ENCODE results near the gene DNAAF3.
"Not testable (repeated sequence)": the region's sequence is repeated elsewhere in the genome, so short reads cannot be mapped to it uniquely, and the experiment has no call there.

The DNAAF3 gene

DNA sequence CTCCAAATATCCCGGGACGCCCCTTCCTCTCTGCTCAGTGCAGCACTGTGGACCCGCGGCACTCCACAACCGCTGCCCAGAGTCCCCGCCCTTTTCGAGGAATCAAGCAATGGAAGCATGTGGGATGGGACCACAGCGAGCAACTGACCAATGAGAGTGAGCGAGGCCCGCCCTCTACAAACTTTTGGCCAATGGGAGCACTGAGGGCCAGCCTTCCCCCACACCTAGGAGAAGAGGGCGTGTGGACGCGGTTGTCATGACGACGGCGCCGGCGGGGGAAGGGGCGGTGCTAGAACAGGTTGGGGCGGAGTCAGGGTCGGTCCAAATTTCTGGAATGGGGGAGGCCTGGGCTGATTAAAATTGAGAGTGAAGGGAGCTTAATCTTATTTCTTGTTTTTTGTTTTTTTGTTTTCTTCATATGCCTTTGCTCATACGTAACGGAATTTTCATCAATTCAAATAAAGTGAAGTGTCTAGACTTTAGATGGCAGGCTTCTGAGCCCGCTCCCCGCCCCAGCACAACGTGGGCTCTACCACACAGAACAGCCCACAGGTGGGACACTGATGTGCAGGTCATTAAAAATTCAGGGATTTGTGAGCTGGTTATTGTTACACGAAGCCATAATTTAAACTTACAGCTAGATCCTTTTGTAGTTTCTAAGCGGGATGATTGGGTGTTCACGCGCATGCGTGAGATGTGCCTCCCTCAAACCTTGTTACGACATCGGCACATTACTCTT lies at the start of gene DNAAF3:
TSS of gene DNAAF3 (minus strand) at position 84 of the 739 bp plus-strand sequence. CDS start 200 bp downstream, outside the sequence.
- DNase-seq: peak; percentile 84 to 98 (median 92)
- intact Hi-C loops (cut with DNase I): no loop called here

DNA sequence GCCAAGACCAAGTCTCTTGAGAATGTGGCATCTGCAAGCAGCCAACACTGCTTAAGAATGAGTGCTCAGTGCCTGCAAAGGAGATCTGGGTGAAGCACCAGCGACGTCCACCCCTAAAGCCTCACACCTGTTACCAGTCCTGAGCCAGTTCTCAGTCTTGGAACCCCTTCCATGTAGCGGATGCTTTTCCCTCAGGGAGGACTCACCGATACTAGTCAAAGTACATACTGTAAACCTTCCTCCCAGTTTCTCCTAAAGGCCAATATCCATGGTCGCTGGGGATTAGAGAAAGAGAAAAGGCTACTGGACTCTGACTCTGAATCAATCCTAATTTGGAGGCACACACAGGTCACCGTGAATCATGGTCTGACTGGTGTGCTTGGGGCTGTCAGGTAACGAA lies 47.1 kb upstream of the DNAAF3 start:
- intact Hi-C loops (cut with DNase I): no loop called here
- DNase-seq: no peak

DNA sequence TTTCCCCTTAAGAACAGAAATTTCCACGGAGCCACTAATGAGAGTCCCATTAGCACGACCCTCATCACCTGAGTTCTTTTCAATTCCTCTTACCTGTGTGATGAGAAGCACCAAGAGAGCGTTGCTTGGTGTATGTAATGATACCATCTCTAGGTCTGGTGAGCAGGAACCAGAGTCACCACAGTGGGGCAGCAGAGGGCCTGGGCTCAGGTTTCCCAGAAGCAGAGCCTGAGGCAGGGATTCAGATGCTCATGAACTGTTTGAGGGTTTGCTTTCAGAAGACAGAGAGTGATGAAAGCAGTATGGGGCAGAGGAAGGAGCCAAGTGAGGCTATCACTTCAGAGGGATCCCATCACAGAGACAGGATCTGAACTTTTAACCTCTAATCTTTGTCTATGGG lies 46.0 kb upstream of the DNAAF3 start:
- DNase-seq: peak in 2 of 10 donors; percentile 26 to 52
- intact Hi-C loops (cut with DNase I): no loop called here

- intact Hi-C loops (cut with DNase I): no loop called here
- peak in 1 of 10 donors; percentile 20 for DNase-seq
Observed at GRCh38 chr19:55209693-55210472, 43.5 kb upstream of the DNAAF3 start.

GRCh38 chr19:55208880-55209692 lies 42.7 kb upstream of the DNAAF3 start, which contains the start of gene PTPRH:
TSS of gene PTPRH (minus strand) at chr19:55209501. CDS start at chr19:55209433, 68 bp downstream.
- intact Hi-C loops (cut with DNase I): no loop called here
- peak in 2 of 10 donors; percentile 60 to 62 for DNase-seq

DNA sequence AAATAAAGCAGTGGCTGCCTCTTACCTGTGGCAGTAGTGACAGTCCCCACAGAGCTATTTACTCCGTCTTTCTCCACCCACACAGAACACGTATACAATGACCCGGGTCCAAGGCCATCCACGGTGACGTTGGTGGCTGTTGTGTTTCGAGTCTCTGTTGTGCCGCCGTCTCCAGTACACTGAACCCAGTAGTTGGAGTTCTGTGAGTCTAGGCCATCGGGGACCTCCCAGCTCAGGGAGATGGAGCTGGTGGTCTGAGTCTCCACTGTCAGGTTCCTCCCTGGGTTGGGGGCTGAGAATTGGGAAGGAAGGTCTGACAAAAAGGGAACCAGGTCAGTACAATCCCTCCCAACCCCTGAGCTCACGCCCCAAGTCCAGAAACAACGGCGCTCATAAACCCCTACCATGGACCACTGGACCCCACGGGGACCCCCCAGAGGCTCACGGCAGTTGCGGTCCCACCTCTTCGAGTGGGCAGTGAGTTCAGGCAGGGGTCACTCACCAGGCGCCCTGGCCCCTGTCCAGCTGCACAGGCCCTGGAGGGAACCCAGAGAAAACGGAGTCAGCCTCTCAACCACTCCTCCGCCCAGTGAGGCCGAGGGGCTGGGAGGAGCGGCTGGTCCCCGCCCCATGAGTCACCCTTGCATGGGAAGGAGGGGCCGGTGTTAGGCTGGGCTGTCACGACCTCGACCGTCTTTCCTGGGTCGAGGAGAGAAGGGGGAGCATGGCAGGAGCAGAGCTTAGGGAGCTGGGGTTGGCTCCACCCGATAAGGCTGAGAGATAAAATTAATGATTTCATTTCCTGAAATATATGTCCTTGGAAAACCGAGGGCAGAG lies 40.5 kb upstream of the DNAAF3 start:
- peak in 7 of 10 donors; percentile 35 to 88 (median 52) for DNase-seq
- intact Hi-C loops (cut with DNase I): no loop called here

DNA sequence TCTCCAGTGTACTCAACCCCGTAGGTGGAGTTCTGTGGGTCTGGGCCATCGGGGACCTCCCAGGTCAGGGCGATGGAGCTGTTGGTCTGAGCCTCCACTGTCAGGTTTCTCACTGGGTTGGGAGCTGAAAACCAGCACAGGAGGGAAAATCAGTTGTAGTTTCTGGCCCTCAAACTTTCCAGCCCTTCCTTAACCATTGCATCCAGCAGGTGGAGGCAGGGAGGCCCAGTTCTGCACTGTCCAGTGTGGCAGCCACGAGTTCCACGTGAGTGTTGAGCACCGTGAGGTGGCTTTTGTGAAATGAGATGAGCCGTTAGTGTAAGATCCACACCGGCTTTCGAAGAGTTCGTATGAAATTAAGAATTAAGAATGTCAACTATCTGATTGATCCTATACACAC lies 35.8 kb upstream of the DNAAF3 start:
- DNase-seq: peak in 2 of 10 donors; percentile 20 to 63
- intact Hi-C loops (cut with DNase I): not testable (repeated sequence)

DNA sequence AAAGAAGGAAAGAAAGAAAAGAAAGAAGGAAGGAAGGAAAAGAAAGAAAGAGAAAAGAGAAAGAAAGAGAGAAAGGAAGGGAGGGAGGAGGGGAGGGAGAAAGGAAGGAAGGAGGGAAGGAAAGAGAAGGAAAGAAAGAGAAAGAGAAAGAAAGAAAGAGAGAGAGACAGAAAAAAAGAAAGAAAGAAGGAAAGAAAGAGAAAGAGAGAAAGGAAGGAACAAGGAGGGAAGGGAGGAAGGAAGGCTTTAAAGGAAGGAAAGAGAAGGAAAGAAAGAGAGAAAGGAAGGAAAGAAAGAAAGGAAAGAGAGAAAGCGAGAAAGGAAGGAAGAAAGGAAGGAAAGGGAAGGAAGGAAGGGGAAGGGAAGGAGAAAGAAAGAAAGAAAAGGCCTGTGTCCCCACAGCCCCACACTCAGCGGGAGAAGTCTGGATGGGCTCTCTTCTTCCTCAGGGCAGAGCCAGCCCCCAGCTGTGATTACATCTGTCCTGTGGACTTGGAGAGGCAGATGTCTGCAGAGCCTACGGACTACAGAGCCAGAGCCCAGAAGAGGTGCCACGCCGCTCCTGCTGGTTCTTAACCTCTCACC lies 33.3 kb upstream of the DNAAF3 start:
- intact Hi-C loops (cut with DNase I): no loop called here
- no peak for DNase-seq

- no peak for DNase-seq
- intact Hi-C loops (cut with DNase I): no loop called here
Observed at GRCh38 chr19:55198651-55199050, 32.2 kb upstream of the DNAAF3 start.

- peak in 1 of 10 donors; percentile 22 for DNase-seq
Observed at GRCh38 chr19:55197528-55197927, 31.1 kb upstream of the DNAAF3 start.

GRCh38 chr19:55196803-55197202 lies 30.4 kb upstream of the DNAAF3 start:
- peak in 1 of 10 donors; percentile 41 for DNase-seq
- intact Hi-C loops (cut with DNase I): no loop called here

More at GRCh38 chr19:55197528-55197927, 31.1 kb upstream of the DNAAF3 start:
- intact Hi-C loops (cut with DNase I): no loop called here

GRCh38 chr19:55193481-55193880 lies 27.1 kb upstream of the DNAAF3 start:
- peak in 8 of 10 donors; percentile 59 to 95 (median 78) for DNase-seq
- intact Hi-C loops (cut with DNase I): no loop called here

DNA sequence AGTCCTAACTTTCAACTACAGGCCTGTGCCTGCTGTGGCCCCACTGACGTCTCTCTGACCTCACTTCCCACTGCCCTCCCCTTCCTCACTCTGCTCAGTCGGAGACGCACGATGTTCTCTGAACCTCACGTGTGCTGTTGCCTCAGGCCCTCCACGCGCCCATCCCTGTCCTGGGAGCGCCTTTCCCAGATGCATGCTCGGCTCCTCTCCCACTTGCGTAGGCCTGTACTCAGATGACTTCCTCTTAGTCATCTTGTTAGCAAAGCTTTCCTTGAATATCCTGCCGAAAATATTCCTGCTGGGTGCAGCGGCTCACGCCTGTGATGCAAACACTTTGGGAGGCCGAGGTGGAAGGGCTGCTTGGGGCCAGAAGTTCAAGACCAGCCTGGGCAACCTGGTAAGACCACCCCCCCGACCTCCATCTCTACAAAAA lies 23.0 kb upstream of the DNAAF3 start:
- peak in 8 of 10 donors; percentile 52 to 96 (median 77) for DNase-seq
- intact Hi-C loops (cut with DNase I): no loop called here

DNA sequence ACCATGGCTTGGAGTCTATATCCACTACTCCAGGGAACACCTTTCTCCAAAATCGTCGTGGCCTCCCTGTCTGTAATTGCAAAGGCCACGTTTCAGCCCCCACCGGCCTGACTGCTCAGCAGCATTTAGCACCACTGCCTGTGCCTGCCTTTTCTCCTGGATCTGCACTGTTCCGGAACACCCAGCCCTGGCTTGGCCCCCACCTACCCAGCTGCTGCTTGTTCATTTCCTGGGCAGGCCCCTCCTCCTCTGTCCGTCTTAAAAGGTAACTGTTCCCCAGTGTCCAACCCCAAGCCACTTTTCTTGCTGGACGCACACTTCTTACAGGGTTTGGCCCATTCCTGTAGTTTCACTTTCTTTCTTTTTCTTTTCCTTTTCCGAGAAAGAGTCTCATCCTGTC lies 22.2 kb upstream of the DNAAF3 start:
- intact Hi-C loops (cut with DNase I): no loop called here
- DNase-seq: no peak

GRCh38 chr19:55186080-55186479 lies 19.7 kb upstream of the DNAAF3 start:
- intact Hi-C loops (cut with DNase I): no loop called here
- peak in 1 of 10 donors; percentile 67 for DNase-seq

DNA sequence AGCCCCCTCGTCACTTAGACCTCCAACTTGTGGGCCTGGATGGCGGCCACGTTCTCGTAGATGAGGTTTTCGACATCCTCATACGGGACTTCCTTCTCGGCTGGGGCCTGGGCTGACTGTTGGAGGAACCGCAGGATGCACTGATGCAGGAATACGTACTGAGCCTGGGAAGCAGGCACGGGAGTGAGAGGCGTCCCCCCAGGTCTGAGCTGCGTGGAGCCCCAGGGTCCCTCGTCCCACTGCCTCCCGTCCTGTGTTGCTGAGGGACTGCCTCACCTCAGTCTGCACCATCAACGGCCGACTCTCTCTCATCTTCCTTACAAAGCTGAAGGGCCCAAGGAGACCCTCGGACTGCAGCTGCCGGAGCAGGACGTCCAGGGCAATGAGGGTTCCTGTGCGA lies 15.3 kb upstream of the DNAAF3 start:
- intact Hi-C loops (cut with DNase I): no loop called here
- DNase-seq: peak in 1 of 10 donors; percentile 67

DNA sequence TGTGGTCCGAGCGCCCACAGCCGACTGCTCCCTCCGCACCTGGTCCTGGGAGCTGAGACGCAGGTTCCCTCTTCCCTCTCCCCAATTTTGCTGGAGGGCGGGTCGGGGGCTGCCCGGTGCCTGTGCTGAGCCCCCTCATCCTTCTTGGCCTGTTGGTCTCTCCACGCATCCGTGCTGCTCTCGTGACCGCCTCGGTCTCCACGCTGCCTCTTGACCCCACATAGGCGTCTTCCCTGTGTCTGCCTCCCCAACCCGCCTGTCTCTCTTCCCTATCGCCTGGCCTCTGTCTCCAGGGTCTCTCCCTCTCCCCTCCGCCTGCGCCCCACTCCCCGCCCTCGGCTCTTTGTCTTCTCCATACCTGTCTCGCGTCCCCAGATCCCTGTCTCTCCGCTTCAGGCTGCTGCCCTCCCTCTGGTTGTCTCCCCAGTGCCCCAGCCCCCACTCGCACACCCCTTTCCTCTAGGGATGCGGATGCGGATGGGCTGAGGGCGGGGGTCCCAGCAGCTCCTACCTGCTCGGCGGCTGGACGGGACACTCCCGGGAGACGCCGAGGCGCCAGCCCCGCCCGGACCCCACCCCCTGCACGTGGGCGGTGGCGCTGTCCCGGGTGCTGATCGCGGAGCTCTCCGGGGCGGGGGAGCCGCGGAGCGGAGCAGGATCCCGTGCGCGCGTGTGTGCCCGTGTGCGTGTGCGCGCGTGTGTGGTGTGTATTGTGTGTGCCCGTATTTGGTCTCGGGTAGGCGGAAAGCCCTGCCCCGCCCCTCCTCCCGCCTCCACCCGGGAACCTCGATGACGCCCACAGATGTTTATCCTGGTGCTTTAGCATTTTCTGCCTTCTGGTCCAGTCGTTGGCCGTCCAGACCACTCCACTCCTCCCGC lies 13.4 kb upstream of the DNAAF3 start, which contains the start of gene SYT5:
TSS of gene SYT5 (minus strand) at position 684 of the 879 bp plus-strand sequence. CDS start 1,248 bp downstream, outside the sequence.
- DNase-seq: peak in 6 of 10 donors; percentile 29 to 92 (median 46)
- intact Hi-C loops (cut with DNase I): loop anchor here (5.0 kb wide), 1 partner anchor 37 kb away; no protein-coding TSS in a partner anchor

Measured in posterior cingulate gyrus (tissue), 11 donors.